Thyroid gland (tissue), 4 donors: Measurements from ENCODE around the gene ENDOU.

Source experiments
- POLR2A ChIP-seq, 2 donors: fragments of 450-650 bp; IDR thresholded peaks; one replicate each; pipeline ENCODE4 v1.6.1; 2017; ENCODE audit warnings: antibody characterized with exemption in 2 of 2, mild to moderate bottlenecking in 2 of 2, moderate library complexity in 1 of 2
- TF ChIP-seq, protein P1 (sequence below), 6 experiments: fragments of 200-600 bp in 3 of 6; fragments of 450-650 bp in 3 of 6; sonication (generic) in 3 of 6; IDR thresholded peaks; one replicate each; pipeline ENCODE4 v1.5.1; 2016 to 2019; ENCODE audit warnings: antibody characterized with exemption in 6 of 6, mild to moderate bottlenecking in 2 of 6, inconsistent platforms in 1 of 6, moderate library complexity in 1 of 6

DNA sequence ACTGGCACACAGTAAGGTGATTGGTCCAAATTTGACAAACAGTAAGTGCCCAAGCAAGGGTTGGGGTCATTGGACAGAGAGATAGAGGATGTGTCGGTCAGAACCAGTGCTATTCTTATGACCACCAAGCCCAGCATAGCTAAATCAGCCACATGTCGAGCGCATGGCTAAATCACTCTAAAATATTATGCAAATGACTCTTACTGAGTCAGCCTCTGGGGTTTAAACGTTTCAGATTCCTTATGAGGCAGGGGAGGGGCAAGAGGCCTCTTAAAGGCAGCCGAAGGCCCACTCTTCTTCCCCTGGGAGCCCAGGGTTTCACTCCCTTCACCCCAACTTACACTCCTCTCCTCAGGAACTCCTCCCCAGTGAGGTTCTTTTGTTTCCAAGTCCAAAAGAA lies 603 bp upstream of the ENDOU start:
- TF ChIP-seq, protein P1, sequence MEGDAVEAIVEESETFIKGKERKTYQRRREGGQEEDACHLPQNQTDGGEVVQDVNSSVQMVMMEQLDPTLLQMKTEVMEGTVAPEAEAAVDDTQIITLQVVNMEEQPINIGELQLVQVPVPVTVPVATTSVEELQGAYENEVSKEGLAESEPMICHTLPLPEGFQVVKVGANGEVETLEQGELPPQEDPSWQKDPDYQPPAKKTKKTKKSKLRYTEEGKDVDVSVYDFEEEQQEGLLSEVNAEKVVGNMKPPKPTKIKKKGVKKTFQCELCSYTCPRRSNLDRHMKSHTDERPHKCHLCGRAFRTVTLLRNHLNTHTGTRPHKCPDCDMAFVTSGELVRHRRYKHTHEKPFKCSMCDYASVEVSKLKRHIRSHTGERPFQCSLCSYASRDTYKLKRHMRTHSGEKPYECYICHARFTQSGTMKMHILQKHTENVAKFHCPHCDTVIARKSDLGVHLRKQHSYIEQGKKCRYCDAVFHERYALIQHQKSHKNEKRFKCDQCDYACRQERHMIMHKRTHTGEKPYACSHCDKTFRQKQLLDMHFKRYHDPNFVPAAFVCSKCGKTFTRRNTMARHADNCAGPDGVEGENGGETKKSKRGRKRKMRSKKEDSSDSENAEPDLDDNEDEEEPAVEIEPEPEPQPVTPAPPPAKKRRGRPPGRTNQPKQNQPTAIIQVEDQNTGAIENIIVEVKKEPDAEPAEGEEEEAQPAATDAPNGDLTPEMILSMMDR (IDR thresholded peaks at IDR 0.05), result no peak
- TF ChIP-seq POLR2A (IDR thresholded peaks at IDR 0.05), result no peak
